GM10248 (cell line): ENCODE data around the gene BACE2.
"Not testable (repeated sequence)": the region's sequence is repeated elsewhere in the genome, so short reads cannot be mapped to it uniquely, and the experiment has no call there.

Experiments used
- CTCF ChIA-PET: fragments of 300-600 bp; sonication (Branson Sonifier 250); formaldehyde crosslinking; extraction: SDS; loops from one replicate; lab custom pipeline; 2021; ENCODE audit warnings: antibody characterized with exemption; lab: Yijun Ruan, JAX
- POLR2A ChIA-PET: fragments of 350-650 bp; sonication (Branson Sonifier 250); formaldehyde crosslinking; extraction: SDS; loops from one replicate; lab custom pipeline; 2020; ENCODE audit warnings: antibody characterized with exemption; lab: Yijun Ruan, JAX
- DNase-seq: peaks from one replicate; pipeline ENCODE4 v3.0.0; 2012; ENCODE audit errors: extremely low spot score
- TF ChIP-seq, protein P1 (sequence below): IDR thresholded peaks from 2 replicates; pipeline ENCODE4 v1.5.1; 2012; ENCODE audit warnings: mild to moderate bottlenecking, low read depth; ENCODE audit errors: extremely low read depth, missing control alignments, control extremely low read depth

The BACE2 gene

DNA sequence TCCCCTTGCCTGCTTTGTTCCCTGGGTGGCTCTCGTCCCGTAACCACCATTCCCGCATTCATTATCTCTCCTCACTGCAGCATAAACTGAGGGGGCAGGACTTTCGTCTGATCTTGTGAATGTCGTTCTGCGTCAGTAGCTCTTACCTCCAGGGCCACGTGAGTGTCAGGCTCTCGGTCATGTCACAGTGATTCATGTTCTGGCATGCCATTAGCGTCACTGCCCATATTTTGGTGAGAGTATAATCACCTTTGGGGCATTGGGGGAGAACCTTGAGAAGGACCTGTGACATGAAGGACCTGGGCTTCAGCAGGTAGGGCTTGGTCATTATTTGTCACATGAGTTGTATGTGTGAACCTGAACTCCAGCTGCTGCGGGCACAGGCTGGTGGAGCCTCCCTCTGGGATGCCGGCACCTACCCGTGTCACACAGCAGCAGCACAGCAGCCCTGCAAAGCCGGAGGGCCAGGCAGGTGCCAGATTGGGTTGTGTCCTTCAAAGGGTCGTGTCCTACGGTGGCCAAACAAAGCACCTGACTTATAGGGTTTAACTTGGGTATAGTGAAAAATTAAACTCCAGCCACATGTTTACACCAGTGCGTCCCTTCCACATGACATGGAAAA lies 68.5 kb downstream of the BACE2 start:
- TF ChIP-seq, protein P1, sequence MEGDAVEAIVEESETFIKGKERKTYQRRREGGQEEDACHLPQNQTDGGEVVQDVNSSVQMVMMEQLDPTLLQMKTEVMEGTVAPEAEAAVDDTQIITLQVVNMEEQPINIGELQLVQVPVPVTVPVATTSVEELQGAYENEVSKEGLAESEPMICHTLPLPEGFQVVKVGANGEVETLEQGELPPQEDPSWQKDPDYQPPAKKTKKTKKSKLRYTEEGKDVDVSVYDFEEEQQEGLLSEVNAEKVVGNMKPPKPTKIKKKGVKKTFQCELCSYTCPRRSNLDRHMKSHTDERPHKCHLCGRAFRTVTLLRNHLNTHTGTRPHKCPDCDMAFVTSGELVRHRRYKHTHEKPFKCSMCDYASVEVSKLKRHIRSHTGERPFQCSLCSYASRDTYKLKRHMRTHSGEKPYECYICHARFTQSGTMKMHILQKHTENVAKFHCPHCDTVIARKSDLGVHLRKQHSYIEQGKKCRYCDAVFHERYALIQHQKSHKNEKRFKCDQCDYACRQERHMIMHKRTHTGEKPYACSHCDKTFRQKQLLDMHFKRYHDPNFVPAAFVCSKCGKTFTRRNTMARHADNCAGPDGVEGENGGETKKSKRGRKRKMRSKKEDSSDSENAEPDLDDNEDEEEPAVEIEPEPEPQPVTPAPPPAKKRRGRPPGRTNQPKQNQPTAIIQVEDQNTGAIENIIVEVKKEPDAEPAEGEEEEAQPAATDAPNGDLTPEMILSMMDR = no peak
- DNase-seq = no peak
- CTCF ChIA-PET = no interaction called here
- POLR2A ChIA-PET = no interaction called here

DNA sequence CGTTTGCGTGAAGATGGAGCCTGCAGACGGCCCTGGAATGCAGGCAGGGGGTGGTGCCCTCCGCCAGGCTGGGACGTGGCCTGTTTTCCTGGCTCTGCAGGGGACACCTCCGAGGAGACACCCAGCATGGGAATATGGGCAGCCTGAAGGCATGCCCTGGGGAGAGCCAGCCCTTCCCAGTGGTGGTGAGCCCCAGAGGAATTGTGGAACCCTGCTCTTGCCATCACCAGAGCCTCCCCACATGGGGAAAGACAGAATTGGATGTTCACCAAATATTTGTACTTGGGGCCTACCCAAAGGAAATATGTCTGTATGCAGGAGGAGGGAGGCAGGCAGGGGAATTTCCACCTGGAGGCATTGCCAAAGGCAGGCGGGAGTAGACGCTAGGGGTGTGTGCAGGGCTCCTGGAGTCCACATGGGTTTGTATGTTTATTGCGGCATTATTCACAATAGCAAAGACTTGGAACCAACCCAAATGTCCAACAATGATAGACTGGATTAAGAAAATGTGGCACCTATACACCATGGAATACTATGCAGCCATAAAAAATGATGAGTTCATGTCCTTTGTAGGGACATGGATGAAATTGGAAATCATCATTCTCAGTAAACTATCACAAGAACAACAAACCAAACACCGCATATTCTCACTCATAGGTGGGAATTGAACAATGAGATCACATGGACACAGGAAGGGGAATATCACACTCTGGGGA lies 70.3 kb downstream of the BACE2 start:
- CTCF ChIA-PET, POLR2A ChIA-PET: not testable (repeated sequence)

DNA sequence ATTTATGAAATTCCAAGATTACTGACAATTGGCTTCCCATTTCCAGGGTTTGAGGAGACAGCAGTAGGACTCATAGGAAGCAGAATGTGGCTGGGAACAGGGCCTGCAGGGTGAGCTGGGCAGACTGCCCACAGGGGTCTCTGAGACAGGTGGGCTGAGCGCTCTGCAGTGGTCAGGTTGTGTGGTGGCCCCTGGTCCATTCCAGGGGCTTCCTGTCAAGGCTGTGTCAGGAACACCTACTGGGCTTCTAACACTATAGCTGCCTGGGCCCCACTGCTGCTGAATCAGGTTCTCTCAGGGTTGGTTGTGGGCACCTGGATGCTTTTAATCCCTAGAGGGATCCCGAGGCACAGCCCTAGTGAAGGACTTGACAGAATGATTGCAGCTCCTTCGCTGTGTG lies 72.1 kb downstream of the BACE2 start:
- TF ChIP-seq, protein P1 = no peak
- ChIA-PET CTCF (no interaction called here), POLR2A (no interaction called here)
- DNase-seq = no peak

More for the DNA sequence above, 70.3 kb downstream of the BACE2 start:
- DNase-seq = not testable (repeated sequence)

DNA sequence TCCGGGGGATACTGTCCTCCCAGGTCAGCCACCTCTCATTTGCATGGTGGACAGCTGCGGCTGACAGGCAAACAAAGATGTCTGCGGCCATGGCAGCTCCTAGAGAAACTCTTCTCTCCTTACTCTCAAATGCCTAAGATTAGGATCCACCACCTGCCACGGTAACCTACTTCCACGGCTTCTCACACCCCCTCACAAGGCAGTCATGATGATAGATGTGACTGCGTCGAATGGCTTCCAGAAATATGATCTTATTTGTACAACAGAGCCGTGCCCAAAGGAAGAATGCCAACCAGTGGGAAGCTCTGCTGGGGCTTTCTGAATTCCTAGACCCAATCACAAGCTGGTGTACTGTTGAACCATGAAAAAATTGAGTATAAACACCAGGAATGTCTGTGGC lies 73.4 kb downstream of the BACE2 start:
- ChIA-PET CTCF (no interaction called here), POLR2A (no interaction called here)
- TF ChIP-seq, protein P1 = no peak
- no peak for DNase-seq

DNA sequence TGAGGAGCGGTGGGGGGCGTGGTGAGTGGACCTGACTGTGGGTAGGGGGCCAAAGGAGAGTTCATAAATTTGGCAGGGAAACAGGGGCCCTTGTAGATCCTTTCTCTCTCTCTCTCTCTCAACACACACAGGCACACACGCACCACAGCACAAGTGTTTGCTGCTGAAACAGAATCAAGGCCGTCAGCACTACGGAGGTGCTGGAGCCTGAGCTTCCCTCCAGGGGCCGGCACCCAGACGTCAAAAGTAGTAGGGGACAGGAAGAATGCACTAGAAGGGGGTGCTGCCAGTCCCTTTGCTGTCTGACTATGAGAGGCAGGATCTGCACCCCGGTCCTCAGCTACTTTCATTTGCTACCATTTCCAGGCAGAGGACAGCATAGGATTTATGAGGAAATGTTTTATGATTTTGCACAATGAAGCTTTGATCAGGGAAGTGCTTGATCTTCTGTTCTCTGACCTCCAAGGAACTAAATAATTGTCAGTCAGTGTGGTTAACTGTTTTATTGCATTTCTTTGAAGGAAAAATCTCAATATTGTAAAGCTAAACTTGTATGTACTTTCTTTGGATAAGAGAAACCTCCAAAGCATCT lies 74.4 kb downstream of the BACE2 start:
- CTCF ChIA-PET = no interaction called here
- TF ChIP-seq, protein P1 = no peak
- no peak for DNase-seq

DNA sequence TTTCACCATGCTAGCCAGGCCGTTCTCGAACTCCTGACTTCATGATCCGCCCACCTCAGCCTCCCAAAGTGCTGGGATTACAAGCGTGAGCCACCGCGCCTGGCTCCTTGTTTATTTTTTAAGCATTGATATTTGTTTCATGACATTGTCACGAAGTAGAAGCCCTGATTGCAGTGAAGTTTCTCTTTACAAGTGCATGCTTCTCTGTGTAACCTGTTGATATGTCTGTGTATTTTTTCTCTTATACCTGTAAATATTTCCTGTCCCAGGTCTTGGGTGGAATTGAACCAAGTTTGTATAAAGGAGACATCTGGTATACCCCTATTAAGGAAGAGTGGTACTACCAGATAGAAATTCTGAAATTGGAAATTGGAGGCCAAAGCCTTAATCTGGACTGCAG lies 75.1 kb downstream of the BACE2 start:
- ChIA-PET POLR2A (no interaction called here), CTCF (no interaction called here)
- TF ChIP-seq, protein P1 = no peak

More for the DNA sequence above, 74.4 kb downstream of the BACE2 start:
- POLR2A ChIA-PET = no interaction called here

DNA sequence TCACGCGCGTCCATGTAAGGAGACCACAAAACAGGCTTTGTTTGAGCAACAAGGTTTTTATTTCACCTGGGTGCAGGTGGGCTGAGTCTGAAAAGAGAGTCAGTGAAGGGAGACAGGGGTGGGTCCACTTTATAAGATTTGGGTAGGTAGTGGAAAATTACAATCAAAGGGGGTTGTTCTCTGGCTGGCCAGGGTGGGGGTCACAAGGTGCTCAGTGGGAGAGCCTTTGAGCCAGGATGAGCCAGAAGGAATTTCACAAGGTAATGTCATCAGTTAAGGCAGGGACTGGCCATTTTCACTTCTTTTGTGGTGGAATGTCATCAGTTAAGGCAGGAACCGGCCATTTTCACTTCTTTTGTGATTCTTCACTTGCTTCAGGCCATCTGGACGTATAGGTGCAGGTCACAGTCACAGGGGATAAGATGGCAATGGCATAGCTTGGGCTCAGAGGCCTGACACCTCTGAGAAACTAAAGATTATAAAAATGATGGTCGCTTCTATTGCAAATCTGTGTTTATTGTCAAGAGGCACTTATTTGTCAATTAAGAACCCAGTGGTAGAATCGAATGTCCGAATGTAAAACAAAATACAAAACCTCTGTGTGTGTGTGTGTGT lies 76.4 kb downstream of the BACE2 start:
- DNase-seq, CTCF ChIA-PET, POLR2A ChIA-PET: not testable (repeated sequence)

More for the DNA sequence above, 75.1 kb downstream of the BACE2 start:
- no peak for DNase-seq
